ENCODE results near the gene CXCR4. TPM values are rescaled to one million over a fixed set of nuclear protein-coding genes. Genes with fewer than 3 reads are reported as not detected.

Gene CXCR4
- total and polyA plus RNA-seq, 9 of the 15 experiments (the other 6 are each of a cell fraction or from before 2014, with no cell fraction given), result 0.07 to 0.45 (median 0.17) TPM; not detected in 3

GRCh38 chr2:136133586-136133985, 15.6 kb upstream of the CXCR4 start (continued):
- TF ChIP-seq ETS1 (conservative IDR thresholded peaks at IDR 0.05; ENCODE audit: control insufficient read depth, low read depth, low read length) (no peak), SREBF2 (CRISPR knock-in tag; IDR thresholded peaks at IDR 0.05) (no peak), PHB2 (IDR thresholded peaks at IDR 0.05; ENCODE audit: low read depth) (no peak), E2F1 (CRISPR knock-in tag; IDR thresholded peaks at IDR 0.05) (no peak), ZFP30 (CRISPR knock-in tag; IDR thresholded peaks at IDR 0.05; ENCODE audit: borderline replicate concordance) (no peak), ZNF124 (CRISPR knock-in tag; IDR thresholded peaks at IDR 0.05) (no peak), CHD1 (IDR thresholded peaks at IDR 0.05; ENCODE audit: low read length) (no peak), STAT5A (IDR thresholded peaks at IDR 0.05; ENCODE audit: borderline replicate concordance, low read length) (no peak), ZNF740 (CRISPR knock-in tag; IDR thresholded peaks at IDR 0.05) (no peak), ZNF740 (tag; IDR thresholded peaks at IDR 0.05) (no peak), PATZ1 (CRISPR knock-in tag; IDR thresholded peaks at IDR 0.05; ENCODE audit: borderline replicate concordance) (no peak)

All from K562 (cell line).